HG02884 (cell line): ENCODE results near the gene KRTAP10-6.
"Not testable (repeated sequence)": the region's sequence is repeated elsewhere in the genome, so short reads cannot be mapped to it uniquely, and the experiment has no call there.

Experiments
- ATAC-seq: cut with Tn5 transposase; IDR thresholded peaks from one replicate; pipeline ENCODE4 v1.9.1; 2021; ENCODE audit warnings: mild to moderate bottlenecking, moderate library complexity; ENCODE audit not compliant: unreplicated experiment

The KRTAP10-6 gene

DNA sequence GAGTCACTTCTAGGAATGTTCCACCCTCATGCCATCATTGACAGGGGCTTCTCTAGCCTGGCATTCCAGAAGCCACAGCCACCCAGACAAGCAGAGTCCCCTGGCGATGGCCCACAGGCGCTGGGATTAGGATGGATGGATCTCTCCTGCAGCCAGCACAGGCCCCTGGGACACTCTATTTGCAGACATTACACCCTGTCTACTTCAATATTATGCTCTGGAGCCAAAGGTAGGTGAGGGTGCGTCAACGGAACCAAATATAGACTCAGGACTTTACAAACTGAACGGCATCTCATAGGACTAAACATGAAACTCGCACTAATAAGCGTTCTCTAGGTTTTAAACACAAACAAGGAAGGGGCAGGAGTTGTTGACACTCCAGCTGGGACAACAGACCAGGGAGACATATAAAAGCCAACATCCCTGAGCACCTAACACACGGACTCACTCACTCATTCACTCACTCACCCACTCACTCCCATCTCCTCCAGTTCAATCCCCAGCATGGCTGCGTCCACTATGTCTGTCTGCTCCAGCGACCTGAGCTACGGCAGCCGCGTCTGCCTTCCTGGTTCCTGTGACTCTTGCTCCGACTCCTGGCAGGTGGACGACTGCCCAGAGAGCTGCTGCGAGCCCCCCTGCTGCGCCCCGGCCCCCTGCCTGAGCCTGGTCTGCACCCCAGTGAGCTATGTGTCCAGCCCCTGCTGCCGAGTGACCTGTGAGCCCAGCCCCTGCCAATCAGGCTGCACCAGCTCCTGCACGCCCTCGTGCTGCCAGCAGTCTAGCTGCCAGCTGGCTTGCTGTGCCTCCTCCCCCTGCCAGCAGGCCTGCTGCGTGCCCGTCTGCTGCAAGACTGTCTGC is 8.0 kb upstream of the KRTAP10-6 start, which contains the start of gene KRTAP10-7:
KRTAP10-7 (plus strand) TSS at position 480 of the 861 bp plus-strand sequence; CDS start at position 505, 25 bp downstream.
- not testable (repeated sequence) for ATAC-seq

DNA sequence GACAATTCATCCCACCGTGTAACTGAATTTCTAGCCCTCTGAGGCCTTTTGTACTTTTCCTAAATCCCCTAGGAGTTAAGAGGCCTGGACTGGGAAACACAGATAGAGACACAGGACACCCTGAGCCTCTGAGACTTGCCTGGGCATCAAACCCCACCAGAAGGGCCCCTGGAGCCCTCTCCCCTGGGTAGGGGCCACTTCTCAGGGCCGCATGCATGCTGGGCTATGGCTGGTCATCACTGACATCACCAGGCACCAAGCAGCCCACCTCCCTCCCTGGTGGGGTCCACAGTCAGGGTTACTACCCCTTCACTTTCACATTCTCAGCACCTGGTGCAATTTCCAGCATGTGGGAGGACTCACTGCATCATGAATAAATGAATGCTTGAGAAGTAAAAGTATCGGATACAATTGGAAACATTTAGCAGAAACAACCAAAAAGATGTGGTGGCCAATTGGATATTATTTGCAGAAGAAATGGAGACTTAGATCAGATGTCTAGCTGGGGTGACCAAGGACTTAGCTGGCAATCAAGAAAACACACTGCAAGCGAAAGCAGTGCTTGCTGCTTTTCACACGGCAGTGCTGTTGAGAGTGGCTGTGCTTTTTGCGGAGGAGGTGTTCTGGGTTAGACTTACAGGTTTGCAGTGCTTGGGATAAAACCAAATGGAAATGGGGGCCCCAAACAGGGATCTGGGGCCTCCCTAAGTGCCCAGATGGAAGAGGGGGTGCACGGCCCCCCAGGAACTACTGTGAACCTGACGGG is 7.1 kb upstream of the KRTAP10-6 start:
- ATAC-seq, result no peak

DNA sequence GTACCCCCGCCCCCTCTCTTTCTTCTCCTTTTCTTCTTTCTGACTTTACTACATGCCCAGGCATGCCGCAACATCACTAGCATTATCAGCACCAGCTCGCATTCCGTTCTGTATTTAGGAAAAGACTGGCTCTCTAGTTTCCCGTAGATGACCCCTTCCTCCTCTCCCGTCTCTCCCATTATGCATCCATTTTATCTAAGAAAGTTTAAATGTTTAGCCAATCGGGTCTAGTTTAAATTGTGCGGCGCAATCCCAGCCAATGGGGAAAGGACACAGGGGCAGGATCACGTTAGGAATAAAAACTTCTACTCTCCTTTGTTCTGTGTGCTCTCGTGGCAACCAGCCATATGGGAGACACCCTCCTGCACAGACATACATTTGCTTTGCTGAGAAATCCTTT is 5.8 kb upstream of the KRTAP10-6 start:
- no peak for ATAC-seq

DNA sequence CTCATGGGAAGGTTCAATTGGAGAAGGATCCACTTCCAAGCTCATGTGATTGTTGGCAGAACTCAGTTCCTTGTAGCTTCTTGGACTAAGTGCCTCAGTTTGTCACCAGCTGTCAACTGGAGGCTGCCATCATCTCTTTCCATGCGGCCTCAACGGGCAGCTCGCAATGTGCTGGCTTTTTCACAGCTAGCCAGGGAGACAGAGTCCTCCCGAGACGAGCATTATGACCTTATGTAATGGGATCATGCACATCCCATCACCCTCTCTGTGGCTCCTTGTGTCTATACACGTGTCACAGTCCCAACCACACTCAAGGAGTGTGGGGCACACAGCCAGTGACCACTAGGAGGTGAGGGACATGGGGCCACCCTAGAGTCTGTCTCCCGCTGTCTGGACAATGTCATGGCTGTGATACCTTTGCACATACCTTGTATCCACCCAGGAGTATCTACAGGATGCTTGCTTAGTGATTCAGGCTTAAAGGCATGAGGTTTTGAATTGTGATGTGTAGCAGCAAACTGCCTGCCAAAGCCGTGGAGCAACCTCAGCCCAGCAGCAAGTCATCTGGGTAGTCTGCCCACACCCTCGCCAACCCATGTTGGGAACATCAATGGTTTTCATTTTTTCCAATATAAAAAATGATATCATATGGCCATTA is 3.9 kb upstream of the KRTAP10-6 start:
- no peak for ATAC-seq

DNA sequence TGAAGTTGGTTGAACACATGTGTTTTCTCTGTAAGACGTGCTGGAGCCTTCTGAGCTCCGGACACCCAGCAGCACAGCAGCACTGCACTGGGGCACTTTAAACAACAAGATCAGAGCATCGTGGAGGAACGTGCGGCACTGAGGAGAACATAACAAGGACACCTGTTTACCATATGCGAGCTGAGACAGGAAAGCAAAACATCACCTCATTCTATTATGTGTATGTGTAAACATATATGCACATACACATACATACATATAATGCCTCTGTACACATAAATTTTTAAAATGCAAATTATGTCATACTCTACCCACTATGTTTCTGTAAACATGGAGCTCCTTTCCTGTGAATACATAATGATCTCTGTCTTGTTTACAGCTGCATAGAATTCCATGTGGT is 3.2 kb upstream of the KRTAP10-6 start:
- ATAC-seq, result no peak

DNA sequence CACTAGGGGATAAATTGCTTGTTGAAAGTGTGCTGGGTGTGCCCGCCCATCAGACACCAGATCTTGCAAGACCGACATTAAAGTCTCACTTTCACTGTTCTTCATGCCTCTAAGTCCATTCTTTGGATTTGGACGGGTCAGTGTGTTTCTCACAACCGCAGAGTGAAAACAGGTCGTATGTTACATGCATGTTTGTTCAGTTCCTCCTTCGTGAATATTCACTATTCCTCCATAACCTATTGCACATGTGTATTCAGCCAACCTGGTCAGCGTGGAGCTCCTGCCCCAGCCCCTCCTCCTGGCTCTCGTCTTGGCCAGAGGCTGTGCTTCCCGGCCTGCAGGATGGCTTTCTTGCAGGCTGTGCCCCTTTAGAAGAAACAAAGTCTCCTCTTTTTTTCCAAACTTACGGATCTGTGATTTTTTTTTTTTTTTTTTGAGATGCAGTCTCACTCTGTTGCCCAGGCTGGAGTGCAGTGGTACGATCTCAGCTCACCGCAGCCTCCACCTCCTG is 2.2 kb upstream of the KRTAP10-6 start:
- no peak for ATAC-seq

DNA sequence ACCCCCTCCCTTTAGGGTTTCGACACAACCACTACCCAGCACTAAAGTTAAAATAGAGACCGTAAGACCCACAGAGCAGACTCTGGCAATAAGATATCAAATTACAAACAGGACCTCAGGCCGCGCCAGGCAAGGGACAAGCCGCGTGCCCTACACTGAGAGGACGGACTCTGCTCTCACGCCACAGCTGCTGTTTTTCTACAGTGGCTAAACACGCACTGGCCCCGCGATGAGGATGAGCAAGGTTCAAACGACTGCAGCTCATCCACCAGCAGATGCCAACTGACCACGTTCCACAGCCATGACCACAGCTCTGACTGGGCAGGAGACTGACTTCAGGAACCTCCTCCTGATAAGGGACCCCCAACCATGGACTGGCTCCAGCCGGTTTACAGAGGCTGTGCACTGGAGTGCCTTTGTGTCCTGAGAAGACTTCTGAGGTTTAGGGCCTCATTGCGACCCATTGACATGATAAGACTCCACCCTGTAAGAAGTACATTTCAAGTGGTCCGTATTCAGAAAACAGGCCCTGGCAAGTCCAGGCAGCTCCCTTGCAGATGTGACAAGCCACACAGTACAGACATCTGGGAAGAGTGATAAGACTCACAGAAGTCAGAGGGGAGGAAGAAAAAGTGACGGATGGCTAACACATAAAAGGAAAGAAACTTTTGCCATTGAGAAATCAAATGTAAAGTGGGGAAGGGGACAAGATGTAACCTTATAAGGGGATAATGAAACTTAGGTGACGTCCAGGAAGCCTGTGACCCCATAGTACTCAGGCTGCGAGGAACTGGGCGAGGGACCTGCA is 1.5 kb upstream of the KRTAP10-6 start:
- ATAC-seq, result no peak

DNA sequence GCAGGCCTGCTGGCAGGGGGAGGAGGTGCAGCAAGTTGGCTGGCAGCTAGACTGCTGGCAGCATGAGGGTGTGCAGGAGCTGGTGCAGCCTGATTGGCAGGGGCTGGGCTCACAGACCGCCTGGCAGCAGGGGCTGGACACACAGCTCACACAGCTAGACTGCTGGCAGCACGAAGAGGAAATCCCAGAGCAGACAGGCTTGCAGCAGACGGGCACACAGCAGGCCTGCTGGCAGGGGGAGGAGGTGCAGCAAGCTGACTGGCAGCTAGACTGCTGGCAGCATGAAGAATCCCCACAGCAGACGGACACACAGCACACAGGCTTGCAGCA is 539 bp downstream of the KRTAP10-6 start:
- not testable (repeated sequence) for ATAC-seq

DNA sequence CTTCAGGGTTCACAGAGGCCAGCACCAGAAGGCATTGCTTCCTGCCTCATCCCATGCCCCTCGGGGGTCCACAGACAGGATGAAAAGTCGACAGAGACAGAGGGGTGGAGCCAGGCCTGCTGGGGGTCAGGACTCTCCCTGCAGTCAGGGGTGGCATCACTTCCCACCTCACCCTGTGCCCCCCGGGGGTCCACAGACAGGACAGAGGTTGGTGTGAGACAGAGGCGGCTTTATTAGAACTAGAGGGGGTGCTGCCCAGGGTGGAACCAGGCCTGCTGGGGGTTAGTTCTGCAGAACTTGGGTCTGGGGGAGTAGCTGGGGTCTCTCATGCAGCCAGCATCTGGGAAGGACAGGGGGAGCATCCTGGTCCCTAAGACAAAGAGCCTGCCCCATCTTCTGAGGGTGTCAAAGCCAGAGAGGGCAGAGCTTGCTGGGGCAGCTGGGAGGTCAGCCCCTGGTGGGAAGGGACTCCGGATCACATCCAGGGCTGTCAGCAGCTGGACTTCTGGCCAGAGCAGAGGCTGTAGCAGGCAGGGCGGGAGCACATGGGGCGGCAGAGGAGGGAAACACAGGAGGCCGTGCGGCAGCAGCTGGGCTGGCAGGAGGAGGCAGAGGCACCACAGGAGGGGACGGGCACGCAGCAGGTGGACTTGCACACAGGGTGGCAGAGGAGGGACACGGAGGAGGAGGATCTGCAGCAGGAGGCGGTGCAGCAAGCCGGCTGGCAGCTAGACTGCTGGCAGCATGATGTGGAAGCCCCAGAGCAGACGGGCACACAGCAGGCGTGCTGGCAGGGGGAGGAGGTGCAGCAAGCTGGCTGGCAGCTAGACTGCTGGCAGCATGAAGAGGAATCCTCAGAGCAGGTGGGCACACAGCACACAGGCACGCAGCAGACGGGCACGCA is 1.2 kb downstream of the KRTAP10-6 start:
- ATAC-seq, result not testable (repeated sequence)

DNA sequence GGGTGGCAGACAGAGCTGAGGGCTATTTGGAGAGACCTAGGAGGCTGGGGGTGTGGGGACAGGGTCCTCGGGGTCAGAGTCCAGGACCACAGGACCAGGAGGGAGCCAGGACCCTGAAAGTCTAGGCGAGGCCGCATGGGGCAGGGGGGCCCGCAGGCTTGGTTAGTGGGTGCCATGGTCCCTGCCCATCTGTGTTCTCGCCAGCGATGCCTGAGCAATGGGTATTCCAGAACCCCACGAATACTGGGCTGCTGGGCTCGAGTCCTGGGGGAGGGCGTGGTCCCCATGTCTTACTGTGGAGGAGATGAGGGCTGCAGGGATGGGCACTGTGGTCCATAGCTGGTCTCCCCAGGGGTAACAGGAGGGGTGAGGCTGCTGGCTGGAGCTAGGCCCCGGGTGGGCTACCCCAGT is 2.0 kb downstream of the KRTAP10-6 start:
- no peak for ATAC-seq

DNA sequence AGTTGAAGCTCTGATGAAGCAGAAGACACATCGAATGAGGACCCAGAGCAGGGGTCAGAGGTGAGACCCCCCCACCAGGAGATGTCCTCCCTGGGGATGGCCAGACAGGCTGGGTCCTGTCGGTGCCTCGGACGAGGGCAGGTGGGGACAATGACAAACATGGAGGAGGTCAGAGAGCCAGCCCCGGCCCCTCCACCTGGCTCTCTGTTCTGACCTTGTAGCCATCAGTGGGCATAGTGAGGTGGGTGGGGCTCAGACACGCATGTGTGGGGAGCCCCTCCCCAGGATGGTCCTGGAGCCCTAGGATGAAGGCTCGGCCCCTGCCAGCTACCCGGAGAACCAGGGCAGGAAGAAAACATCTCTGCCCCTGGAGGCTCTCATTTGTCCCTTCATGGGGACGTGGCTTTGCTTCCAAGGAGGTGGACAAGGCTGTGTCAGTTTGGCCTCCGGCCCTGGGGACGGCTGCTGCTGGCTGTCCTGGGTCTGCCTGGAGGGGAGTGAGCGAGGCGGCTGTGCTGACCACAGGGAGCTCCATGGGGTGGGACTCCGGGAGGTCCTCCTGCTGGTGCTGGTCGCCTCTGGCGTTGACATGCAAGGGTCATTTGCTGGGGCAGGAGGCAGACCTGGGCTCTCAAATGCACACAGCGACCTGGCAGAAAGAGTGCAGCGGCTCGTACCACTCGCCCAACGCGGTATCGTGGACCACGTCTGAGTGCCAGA is 2.6 kb downstream of the KRTAP10-6 start:
- ATAC-seq, result no peak

DNA sequence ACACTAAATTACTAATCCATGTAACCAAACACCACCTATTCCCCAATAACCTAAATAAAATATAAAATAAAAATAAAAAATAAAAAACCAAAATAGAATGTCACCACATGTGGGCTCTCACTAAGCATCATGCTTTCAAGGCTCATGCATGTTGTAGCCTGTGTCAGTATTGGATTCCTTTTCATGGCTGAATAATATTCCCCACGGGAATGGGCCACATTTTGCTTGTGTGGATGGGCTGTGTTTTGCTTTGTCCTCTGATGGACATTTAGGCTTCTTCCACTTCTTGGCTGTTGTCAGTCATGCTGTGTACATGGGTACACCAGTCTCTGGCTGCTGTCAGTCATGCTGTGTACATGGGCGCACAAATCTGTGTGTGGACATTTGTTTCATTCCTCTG is 3.2 kb downstream of the KRTAP10-6 start:
- ATAC-seq, result no peak

DNA sequence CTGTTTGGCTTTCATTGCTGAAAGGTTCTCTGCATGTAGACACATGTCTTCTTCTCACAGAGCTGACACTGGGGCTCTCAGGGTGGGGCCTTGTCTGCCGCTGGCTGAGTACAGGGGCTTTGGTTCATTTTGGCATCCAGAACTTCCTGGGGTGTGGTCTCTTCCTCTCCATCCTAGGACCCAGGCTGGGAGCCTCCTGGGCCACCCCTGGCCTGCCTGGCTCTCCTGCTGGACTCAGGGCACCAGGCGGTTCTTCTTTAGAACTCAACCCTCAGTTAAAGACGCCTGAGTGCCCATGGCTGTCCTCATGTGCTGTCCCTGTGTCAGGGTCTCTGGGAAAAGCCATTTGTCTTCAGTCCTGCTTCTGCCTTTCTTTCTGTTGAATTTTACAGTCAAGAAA is 6.4 kb downstream of the KRTAP10-6 start:
- no peak for ATAC-seq

DNA sequence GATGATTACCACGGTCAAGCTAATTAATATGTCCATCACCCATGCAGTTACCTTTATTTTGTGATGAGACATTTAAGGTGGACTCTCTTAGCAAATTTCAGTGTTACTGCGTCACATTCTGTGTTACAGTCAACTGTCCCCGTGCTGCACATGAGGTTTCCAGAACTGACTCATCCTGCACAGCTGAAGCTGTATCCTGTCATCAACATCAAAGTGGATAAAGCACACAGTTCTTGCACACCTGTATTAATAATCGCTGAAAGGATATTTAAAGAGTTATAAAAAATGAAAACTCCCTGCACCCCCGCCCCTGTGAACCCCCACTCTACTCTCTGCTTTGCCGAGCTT is 8.5 kb downstream of the KRTAP10-6 start:
- ATAC-seq, result no peak

DNA sequence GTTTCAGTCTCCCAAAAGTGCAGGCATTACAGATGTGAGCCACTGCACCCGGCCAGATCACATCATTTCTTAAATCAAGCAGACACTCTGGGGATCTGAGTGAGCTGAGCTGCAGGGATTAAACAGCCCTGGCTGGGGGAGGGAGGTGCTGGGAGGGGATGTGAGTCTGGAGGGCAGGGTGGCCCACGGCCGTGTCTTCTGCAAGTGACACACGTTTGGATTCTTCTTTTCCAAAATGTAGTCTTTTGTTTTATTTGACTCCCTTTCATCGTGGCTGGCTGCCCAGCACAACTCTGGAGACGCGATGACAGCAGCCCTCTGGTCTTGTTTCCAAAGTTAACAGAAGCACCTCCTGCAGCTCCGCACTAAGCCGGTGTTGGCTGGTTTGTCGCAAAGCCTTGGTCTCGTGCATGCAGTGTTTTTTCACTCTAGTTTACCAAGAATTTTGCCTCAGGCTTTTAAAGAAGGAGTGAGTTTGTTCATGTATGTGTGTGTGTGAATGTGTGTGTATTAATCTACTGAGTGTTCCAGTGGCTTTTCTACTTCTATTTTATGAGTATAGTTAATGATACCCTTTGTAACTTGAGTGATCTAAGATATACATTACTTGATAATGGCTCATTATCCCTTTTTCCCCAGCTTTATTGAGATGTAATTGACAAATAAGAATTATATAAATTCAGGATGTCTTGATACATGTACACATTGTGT is 9.1 kb downstream of the KRTAP10-6 start:
- ATAC-seq, result no peak

DNA sequence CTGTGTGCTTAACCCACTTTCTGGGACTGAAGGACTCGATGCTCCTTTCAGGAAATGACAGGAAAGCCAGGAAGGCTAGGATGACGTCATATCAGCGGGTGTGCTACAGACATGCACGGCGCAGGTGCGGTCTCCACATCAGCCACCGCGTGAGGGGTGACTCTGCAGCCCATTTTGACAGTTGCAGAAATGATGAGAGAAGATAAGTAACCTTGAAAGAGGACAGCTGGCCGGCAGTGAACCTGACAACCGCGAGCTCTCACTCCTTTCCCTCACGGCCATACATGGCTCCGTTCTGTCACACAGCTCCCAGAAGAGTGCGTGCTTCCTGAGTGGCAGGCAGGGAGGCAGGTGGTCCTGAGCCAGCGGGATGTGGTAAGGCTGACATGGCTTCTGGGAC is 10.2 kb downstream of the KRTAP10-6 start:
- ATAC-seq, result no peak

DNA sequence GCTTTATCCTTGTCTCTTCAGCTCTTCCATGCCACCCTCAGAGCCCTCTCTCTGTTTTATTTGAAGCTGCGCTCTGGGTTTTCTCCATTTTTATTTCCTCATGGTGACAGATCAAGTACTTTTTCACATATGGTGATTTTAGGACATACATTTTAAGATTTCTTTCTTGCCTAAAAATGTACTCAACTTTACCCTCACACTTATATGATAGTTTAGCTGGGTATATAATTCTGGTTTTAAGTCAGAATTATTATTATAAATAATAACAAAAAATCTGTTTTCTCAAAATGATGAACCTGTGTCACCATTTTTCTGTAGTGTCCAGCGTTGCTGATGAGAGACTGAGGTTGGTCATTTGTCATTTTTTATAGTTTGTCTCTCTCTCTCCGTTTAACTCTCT is 11.1 kb downstream of the KRTAP10-6 start:
- ATAC-seq, result no peak

DNA sequence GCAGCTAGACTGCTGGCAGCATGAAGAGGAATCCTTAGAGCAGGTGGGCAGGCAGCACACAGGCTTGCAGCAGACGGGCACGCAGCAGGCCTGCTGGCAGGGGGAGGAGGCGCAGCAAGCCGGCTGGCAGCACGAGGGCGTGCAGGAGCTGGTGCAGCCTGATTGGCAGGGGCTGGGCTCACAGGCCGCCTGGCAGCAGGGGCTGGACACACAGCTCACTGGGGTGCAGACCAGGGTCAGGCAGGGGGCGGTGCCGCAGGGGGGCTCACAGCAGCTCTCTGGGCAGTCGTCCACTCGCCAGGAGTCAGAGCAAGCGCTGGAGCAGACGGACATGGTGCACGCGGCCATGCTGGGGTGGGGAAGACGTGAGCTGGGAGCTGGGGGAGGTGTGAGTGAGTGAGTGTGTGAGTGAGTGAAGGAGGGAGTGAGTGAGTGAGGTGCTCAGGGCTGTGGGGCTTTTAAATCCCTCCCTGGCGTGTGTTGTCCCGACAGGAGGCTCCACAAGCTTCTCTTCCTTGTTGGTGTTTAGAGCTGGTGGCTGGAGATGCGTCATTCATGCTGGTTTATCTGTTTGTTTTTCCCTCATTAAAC is 12.0 kb downstream of the KRTAP10-6 start, which contains the start of gene KRTAP10-5:
KRTAP10-5 (minus strand) TSS at position 374 of the 591 bp plus-strand sequence; CDS start at position 348, 26 bp downstream.
- ATAC-seq, result not testable (repeated sequence)
